GM21528 (cell line): Measurements from ENCODE around the gene CLIC3.
"Not testable (repeated sequence)": the region's sequence is repeated elsewhere in the genome, so short reads cannot be mapped to it uniquely, and the experiment has no call there.

Source experiments
- ATAC-seq: cut with Tn5 transposase; IDR thresholded peaks from one replicate; pipeline ENCODE4 v1.9.1; 2021; ENCODE audit warnings: mild to moderate bottlenecking, moderate library complexity; ENCODE audit not compliant: unreplicated experiment, low FRiP score

CLIC3 gene

DNA sequence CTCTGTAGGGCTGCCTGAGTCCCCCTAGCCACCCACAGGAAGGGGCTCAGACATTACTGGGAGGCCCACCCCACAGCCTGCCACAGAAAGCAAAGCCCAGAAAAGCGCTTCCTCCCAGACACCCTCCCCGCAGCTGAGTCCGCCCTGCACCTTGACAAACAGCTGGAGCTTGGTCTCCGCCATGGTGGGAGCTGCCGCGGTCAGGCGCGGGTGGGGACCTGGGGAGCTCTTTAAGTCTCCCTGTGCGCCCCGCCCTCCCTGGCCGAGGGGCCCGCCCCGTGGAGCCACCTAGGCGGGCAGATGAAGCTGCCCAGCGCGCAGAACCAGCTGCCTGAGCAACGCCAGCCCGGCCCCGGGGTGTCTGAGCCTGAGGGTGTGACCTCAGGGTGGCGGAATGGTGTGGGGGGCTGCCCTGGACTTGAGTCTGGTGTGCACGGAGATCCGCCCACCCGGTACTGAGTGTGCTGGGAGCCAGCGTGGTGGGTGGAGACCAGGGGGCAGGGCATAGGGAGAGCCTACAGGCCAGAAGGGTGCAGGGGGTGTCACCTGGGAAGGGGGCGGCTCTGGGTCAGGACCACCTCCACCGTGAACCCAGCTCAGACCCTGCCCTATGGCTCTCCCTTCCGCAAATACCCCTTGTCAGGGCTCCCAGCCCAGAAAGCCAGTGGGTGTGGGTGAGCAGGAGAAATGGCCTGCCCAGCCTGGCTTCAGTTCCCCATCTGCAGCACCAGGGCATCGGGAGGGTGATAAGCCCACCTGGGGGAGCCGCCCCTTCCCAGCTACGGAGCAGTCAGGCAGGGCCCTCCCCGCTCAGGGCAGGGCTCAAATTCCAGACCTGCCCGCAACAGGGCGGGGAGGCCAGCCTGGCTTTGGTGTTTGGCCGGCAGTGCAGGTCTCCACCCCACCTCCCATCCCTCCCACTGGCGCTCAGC lies at the start of gene CLIC3:
TSS of gene CLIC3 (minus strand) at position 208 of the 932 bp plus-strand sequence. CDS start at position 183, 25 bp downstream.
- no peak for ATAC-seq

DNA sequence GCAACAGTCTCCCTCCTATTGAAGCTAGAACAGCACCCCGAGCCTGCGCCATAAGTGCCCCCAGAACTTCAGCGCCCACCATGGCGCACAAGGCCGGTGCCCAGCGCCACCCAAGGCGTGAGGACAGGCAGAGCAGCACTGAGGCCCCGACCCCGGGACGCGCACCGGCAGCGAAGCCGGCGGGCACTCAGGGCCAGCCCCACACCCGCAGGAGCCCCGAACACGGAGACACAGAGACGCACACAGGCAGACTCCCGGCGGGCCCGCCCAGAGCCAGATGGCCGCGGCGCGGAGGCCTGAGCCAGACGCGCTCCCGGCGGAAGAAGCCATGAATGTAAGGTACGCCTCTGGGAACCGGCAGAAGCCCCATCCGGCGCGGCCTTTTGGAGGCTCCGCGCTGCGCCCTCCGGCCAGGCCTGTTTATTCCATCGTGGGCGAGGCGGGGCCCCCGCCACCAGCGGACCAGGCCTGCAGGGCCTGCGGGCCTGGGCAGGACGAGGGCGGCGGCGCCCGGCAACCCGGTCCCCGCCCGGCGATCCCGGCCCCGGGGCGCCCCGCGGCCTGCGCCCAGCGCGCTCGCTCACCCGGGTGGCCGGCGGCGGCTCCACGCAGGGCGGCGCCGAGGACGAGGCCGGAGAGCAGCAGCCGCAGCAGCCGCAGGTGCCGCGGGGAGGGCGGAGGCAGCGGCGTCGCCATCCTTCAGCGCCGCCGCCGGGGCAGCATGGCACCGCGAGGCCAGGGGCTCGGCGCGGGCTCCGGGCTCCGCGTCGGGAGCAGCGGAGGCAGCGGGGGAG lies 49.1 kb upstream of the CLIC3 start:
- ATAC-seq: no peak

DNA sequence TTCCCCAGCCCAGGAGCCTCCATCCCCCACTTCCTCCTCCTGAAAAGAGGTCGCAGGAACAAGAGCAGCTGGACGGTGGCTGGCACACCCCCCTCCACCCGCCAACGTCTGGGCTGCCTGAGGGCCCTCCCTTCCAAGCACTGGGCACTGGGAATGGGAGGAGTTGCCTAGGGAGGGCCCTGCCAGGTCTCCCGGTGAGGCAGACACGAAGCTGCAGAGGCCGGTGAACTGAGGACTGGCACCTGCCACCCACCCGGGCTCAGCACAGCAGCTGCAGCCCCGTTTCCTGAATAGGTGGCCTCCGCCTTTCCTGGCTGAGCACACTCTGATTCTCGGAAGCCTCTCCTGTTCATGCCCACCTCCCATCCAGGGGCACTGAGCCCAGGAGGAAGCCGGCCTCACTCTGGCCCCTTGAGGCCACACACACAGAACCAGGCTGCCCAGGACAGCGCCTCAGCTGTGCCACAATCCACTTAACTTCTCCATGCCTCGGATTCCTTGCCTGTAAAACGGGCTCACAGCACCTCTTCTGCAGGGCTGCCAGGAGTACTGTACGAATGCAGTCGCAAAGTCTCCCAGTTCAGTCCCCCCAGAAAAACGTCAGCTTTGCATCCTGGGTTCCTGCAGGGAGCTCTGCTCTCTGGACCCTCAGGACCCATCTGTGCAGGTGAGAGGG lies 48.3 kb upstream of the CLIC3 start:
- ATAC-seq: no peak

- no peak for ATAC-seq
Measured at GRCh38 chr9:137044037-137044436, 47.7 kb upstream of the CLIC3 start.

DNA sequence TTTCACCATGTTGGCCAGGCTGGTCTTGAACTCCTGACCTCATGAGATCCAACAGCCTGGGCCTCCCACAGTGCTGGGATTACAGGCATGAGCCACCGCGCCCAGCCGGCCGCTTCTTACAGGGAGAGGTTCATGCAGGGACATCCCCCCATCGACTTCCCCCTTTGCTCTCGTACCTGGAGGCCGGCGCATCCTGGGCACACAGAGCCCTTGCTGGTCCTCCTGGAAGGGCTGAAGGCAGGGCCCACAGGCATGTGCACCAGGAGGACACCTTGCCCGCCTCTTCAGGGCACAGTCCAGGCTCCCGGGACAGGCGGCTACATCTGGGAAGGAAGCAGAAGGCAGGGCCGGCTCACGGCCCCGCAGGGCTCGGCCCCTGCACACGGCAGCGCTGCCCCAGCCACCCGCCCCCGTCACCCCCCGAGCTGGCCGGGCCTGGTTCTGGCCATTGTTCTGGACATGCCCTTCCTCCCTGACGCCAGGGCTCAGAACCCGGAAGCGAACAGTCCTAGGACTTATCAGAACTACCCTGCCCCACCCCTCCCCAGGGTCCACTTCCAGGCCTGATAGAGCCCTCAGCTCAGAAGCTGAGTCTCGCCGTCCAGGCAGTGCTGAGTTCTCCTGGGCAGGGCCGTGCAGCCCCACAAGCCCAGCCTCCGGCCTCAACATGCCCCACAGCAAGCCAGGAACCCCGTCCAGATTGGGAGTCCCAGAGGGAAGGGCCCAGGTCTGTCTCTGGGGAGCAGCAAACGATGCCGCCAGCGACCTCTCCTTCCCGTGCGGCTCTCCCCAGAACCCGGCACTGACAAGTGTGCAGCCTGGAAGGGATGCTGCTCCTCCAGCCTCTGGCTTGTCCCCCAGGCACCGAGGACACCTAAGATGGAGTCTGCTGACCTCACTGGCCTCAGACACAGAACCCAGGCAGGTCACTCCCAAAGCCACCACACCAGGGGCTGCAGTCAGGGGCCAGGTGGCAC lies 46.7 kb upstream of the CLIC3 start:
- no peak for ATAC-seq

GRCh38 chr9:137041124-137041523 lies 44.8 kb upstream of the CLIC3 start:
- no peak for ATAC-seq

DNA sequence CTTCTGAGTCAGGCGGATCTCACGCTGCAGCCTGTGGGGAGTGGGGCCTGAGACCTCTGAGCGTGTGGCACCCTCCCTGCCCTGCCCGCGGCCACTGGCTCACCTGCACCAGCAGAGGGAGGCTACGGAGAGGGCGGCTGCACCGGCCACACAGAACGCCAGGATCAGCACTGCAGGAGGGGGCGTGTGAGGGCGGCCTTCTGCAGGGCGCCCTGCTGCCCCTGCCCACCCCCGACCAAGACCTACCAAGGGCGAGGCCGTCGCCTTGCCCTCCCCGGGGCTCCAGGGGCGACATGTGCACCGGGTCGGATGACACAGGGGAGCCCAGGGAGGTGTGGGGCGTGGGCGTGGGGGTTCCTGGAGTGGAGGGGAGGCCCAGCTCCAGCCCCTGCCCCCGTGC lies 44.2 kb upstream of the CLIC3 start:
- ATAC-seq: no peak

DNA sequence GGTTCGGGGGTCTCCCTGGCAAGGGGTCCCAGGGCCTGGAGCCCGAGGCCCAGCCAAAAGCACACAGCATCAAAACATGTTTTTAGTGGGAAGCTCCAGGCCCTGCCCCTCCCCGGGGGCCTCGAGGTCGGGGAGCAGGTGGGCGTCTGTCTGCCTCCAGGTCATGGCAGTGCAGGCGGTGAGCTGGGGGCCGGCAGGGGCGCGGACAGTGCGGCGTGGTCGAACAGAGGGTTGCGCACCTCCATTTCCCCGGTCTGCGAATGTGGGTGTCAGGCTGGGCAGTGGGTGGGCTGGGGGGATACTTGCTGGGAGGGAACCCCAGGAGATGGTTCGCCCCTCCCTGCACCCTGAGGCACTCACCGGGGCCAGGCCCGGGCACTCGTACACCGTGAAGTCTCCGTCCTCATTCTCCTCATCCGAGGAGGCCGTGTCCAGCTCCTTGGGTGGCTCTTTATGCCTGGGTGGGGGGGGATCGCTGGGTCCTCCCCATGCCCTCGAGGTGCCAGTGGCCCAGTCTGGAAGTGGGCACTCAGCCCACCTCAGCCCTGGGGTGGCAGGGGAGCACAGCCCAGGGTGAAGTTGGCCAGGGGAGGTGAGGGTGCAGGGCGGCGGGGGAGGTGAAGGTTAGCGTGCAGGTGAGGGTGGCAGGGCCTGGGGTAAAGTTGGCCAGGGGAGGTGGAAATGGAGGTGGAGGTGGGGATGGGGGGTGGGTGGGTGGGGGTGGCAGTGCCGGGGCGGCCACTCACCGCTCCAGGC lies 43.4 kb upstream of the CLIC3 start:
- no peak for ATAC-seq

DNA sequence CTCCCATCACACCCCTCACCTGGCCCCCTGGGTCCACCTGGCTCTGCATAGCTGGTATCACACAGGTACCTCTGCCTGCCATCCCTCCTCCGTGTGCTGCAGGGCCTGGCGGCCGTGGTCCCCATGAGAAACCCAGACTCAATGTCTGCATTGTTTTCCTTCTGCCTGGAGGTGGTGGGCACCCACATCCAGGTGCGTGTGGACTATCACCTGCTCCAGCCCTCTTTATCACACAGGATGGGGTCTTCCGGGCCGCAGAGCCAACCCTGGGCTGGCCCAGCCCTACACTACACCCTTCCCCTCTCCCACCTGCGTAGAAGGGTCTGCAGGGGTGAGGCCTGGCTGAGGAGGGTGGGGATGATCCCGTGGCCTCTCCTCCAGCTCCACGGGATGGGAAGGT lies 42.5 kb upstream of the CLIC3 start:
- no peak for ATAC-seq

GRCh38 chr9:137037483-137037882 lies 41.1 kb upstream of the CLIC3 start:
- no peak for ATAC-seq

DNA sequence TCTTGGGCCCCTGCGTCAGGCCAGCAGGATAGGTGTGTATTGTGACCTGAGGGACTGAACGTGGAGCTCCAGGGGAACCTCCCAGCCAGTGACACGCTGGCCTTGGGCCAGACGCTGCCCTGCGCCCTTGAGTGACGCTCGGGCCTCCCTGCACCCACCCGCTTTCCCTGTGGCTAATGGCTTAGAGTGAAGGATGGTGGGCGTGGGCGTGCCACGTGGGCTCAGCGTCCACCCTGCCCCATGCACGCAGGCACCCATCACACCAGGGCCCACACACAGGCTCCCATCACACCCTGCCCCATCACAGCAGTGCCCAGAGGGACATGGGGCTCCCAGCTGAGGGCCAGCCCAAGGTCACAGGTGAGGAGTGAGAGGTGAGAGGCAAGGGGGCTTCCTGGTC lies 40.7 kb upstream of the CLIC3 start:
- ATAC-seq: no peak

GRCh38 chr9:137035937-137036336 lies 39.6 kb upstream of the CLIC3 start:
- no peak for ATAC-seq

- ATAC-seq: no peak
Measured at GRCh38 chr9:137035507-137035834, 39.1 kb upstream of the CLIC3 start.

DNA sequence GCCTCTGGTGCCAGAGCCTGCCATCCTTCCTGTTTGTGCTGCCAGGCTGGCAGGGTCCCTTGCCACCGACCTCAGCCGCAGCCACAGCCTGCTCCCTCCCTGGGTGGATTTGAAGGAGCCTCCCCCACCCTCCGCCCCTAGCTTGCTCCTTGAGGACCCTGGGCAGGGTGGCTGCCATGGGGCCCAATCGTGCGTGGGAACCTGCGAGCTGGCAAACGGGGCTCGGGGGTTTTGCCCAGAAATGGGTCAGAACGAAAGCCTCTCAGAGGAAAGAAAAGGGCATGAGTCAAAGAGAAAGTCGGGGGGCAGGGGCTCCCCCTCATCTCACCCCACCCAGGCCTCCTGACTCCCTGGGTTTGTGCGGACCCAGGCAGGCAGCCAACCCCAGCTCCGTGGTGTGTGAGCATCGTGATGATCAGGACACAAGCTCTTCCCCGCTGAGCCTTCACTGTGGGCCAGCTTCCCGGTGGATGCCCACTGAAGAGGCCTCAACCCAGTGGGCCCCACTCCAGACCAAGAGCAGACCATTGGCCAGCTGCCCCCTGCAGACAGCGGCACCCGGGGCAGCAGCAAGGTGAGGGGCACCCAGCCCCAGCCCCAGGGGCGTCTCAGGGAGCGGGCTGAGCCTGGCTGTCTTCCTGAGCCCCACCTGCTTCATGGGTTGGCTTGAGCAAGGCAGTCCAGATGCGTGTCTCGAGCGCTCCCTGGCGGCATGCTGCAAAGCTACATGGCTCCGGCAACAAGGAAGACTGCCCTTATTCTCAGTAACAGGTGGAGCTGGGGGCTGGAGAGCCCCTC lies 38.5 kb upstream of the CLIC3 start:
- ATAC-seq: peak; percentile 54

DNA sequence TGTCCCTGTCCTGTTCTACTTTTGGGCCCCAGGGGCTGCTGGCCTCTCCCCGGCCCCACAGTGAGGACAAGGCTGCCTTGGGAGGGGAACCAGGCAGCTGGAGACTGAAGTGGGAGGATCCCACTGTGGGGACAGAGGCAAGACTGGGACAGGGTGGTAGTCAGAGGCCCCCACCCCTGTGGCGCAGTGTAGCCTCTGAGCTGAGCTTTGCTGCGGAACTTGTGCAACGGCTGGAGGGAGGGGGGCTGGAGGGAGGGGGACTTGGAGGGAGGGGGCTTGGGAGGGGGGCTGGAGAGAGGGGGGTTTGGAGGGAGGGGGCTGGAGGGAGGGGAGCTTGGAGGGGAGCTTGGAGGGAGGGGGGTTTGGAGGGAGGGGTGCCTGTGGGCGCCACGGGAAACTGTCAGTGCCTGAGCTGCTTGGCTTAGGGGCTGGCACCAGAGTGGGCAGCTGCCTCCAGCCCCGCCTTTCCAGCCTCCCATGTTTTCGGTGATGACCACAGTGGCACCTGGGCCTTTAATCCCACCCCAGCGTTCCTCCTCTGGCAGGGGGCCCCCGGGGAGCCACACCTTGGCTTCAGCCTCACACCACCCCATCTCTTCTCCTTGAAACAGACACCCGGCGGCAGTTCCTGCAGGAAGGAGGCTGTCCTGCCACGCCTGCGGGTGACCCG lies 37.8 kb upstream of the CLIC3 start:
- ATAC-seq: no peak

- ATAC-seq: not testable (repeated sequence)
Measured at GRCh38 chr9:137033481-137033880, 37.1 kb upstream of the CLIC3 start.

- no peak for ATAC-seq
Measured at GRCh38 chr9:137032858-137033257, 36.5 kb upstream of the CLIC3 start.
